Activated CD8-positive, alpha-beta memory T cell treated with anti-CD3 and anti-CD28 coated beads, Interleukin-2, amount 10 ng/mL, durations not matched to agents 7 days and 5 days (primary cell): ENCODE measurements around the gene VGLL4. TPM values are rescaled to one million over a fixed set of nuclear protein-coding genes. Genes with fewer than 3 reads are reported as not detected.

Experiments used
- ATAC-seq: fragments of 150-1000 bp; cut with Tn5 transposase; one replicate; pipeline ENCODE4 v1.10.0; 2021; ENCODE audit warnings: moderate library complexity
- CTCF ChIA-PET: fragments of 350-600 bp; sonication (Branson Sonifier 250); formaldehyde crosslinking; loops from one replicate; lab custom pipeline; 2021; ENCODE audit warnings: antibody characterized with exemption; lab: Charles Lee
- DNase-seq: peaks from one replicate; pipeline ENCODE4 v3.0.0-alpha.2; 2020
- H3K27ac Mint-ChIP-seq: one replicate; pipeline ENCODE4 v1.8.0; 2021; ENCODE audit warnings: mild to moderate bottlenecking, mixed read lengths
- H3K27me3 Mint-ChIP-seq: one replicate; pipeline ENCODE4 v1.8.0; 2021; ENCODE audit warnings: mixed read lengths
- H3K36me3 Mint-ChIP-seq: one replicate; pipeline ENCODE4 v1.8.0; 2021; ENCODE audit warnings: mild to moderate bottlenecking, mixed read lengths
- H3K4me1 Mint-ChIP-seq: one replicate; pipeline ENCODE4 v1.8.0; 2021; ENCODE audit warnings: mixed read lengths
- H3K4me3 Mint-ChIP-seq: one replicate; pipeline ENCODE4 v1.8.0; 2021; ENCODE audit warnings: mild to moderate bottlenecking, moderate library complexity, mixed read lengths
- H3K9me3 Mint-ChIP-seq: one replicate; pipeline ENCODE4 v1.8.0; 2022; ENCODE audit warnings: low read depth, mixed read lengths
- total RNA-seq, 2 experiments: library from RNA; stranded (reverse); gene quantifications; one replicate each; pipeline ENCODE4 v1.2.3, GENCODE V29; 2021

Gene VGLL4
- total RNA-seq, 2 experiments from 2014 or later: 45.3 to 53.2 TPM

GRCh38 chr3:11592445-11593298 lies 51.0 kb downstream of the VGLL4 start:
- ATAC-seq: no peak
- Mint-ChIP-seq H3K27me3 (no peaks in the 10 kb centered on the region), H3K36me3 (peaks cover 24% of the 10 kb centered on the region), H3K9me3 (no peaks in the 10 kb centered on the region), H3K27ac (no peak overlapping the region), H3K4me3 (no peak overlapping the region), H3K4me1 (peaks cover 21% of the 10 kb centered on the region)
- CTCF ChIA-PET: no interaction called here
- no peak for DNase-seq

GRCh38 chr3:11591391-11592282 lies 52.1 kb downstream of the VGLL4 start:
- CTCF ChIA-PET: no interaction called here

GRCh38 chr3:11591002-11591355 lies 52.7 kb downstream of the VGLL4 start:
- no peak for ATAC-seq
- Mint-ChIP-seq H3K9me3 (no peaks in the 10 kb centered on the region), H3K4me1 (peaks cover 27% of the 10 kb centered on the region), H3K36me3 (peaks cover 19% of the 10 kb centered on the region), H3K27ac (no peak overlapping the region), H3K4me3 (no peak overlapping the region), H3K27me3 (no peaks in the 10 kb centered on the region)
- DNase-seq: no peak
- CTCF ChIA-PET: no interaction called here

More at GRCh38 chr3:11591391-11592282, 52.1 kb downstream of the VGLL4 start:
- Mint-ChIP-seq H3K9me3 (no peaks in the 10 kb centered on the region), H3K4me1 (peaks cover 27% of the 10 kb centered on the region), H3K4me3 (no peak overlapping the region), H3K27me3 (no peaks in the 10 kb centered on the region), H3K36me3 (peaks cover 21% of the 10 kb centered on the region), H3K27ac (no peak overlapping the region)
- DNase-seq (no peak), ATAC-seq (no peak)

GRCh38 chr3:11589706-11590105 lies 54.0 kb downstream of the VGLL4 start:
- no peak for DNase-seq
- Mint-ChIP-seq H3K27me3 (no peaks in the 10 kb centered on the region), H3K9me3 (no peaks in the 10 kb centered on the region), H3K4me3 (no peak overlapping the region), H3K4me1 (peaks cover 27% of the 10 kb centered on the region), H3K27ac (no peak overlapping the region), H3K36me3 (peaks cover 18% of the 10 kb centered on the region)
- CTCF ChIA-PET: no interaction called here
- no peak for ATAC-seq

- Mint-ChIP-seq H3K4me3 (no peak overlapping the region), H3K27me3 (no peaks in the 10 kb centered on the region), H3K9me3 (no peaks in the 10 kb centered on the region), H3K27ac (no peak overlapping the region), H3K36me3 (peaks cover 13% of the 10 kb centered on the region), H3K4me1 (peaks cover 30% of the 10 kb centered on the region)
- CTCF ChIA-PET: no interaction called here
- no peak for ATAC-seq
- DNase-seq: no peak
Observed at GRCh38 chr3:11588755-11589154, 55.0 kb downstream of the VGLL4 start.

- CTCF ChIA-PET: no interaction called here
- no peak for DNase-seq
- H3K4me3 Mint-ChIP-seq: no peak overlapping the region
- no peaks in the 10 kb centered on the region for H3K9me3 Mint-ChIP-seq
- peak; percentile 27 for ATAC-seq
- H3K36me3 Mint-ChIP-seq: peaks cover 13% of the 10 kb centered on the region
- peaks cover 31% of the 10 kb centered on the region for H3K4me1 Mint-ChIP-seq
- H3K27ac Mint-ChIP-seq: peak overlapping the region; percentile 20
- no peaks in the 10 kb centered on the region for H3K27me3 Mint-ChIP-seq
Observed at GRCh38 chr3:11588338-11588737, 55.4 kb downstream of the VGLL4 start.

- ATAC-seq (no peak), DNase-seq (no peak)
- H3K9me3 Mint-ChIP-seq: no peaks in the 10 kb centered on the region
- H3K27ac Mint-ChIP-seq: no peak overlapping the region
- H3K36me3 Mint-ChIP-seq: peaks cover 13% of the 10 kb centered on the region
- no peak overlapping the region for H3K4me3 Mint-ChIP-seq
- H3K27me3 Mint-ChIP-seq: no peaks in the 10 kb centered on the region
- peaks cover 35% of the 10 kb centered on the region for H3K4me1 Mint-ChIP-seq
- CTCF ChIA-PET: no interaction called here
Observed at GRCh38 chr3:11587766-11588165, 55.9 kb downstream of the VGLL4 start.

- H3K4me3 Mint-ChIP-seq: no peak overlapping the region
- H3K36me3 Mint-ChIP-seq: peaks cover 23% of the 10 kb centered on the region
- H3K27me3 Mint-ChIP-seq: no peaks in the 10 kb centered on the region
- no peaks in the 10 kb centered on the region for H3K9me3 Mint-ChIP-seq
- no peak for DNase-seq
- no peak for ATAC-seq
- H3K27ac Mint-ChIP-seq: no peak overlapping the region
- peaks cover 38% of the 10 kb centered on the region for H3K4me1 Mint-ChIP-seq
- CTCF ChIA-PET: no interaction called here
Observed at GRCh38 chr3:11584570-11584969, 59.1 kb downstream of the VGLL4 start.

- Mint-ChIP-seq H3K27ac (no peak overlapping the region), H3K9me3 (no peaks in the 10 kb centered on the region), H3K36me3 (peaks cover 23% of the 10 kb centered on the region), H3K4me1 (peaks cover 30% of the 10 kb centered on the region), H3K27me3 (no peaks in the 10 kb centered on the region), H3K4me3 (no peak overlapping the region)
- ATAC-seq: no peak
- CTCF ChIA-PET: no interaction called here
- no peak for DNase-seq
Observed at GRCh38 chr3:11583638-11584046, 60.1 kb downstream of the VGLL4 start.

- H3K27me3 Mint-ChIP-seq: no peaks in the 10 kb centered on the region
- DNase-seq: no peak
- CTCF ChIA-PET: no interaction called here
- no peak overlapping the region for H3K4me3 Mint-ChIP-seq
- H3K27ac Mint-ChIP-seq: no peak overlapping the region
- H3K36me3 Mint-ChIP-seq: peaks cover 23% of the 10 kb centered on the region
- H3K4me1 Mint-ChIP-seq: peaks cover 26% of the 10 kb centered on the region
- no peaks in the 10 kb centered on the region for H3K9me3 Mint-ChIP-seq
- ATAC-seq: no peak
Observed at GRCh38 chr3:11583235-11583634, 60.5 kb downstream of the VGLL4 start.

GRCh38 chr3:11582191-11582968 lies 61.3 kb downstream of the VGLL4 start:
- Mint-ChIP-seq H3K4me1 (peaks cover 18% of the 10 kb centered on the region), H3K27ac (no peak overlapping the region)
- DNase-seq: no peak

GRCh38 chr3:11581237-11582190 lies 62.2 kb downstream of the VGLL4 start:
- Mint-ChIP-seq H3K36me3 (peaks cover 16% of the 10 kb centered on the region), H3K4me3 (no peak overlapping the region)
- DNase-seq: no peak

More at GRCh38 chr3:11582191-11582968, 61.3 kb downstream of the VGLL4 start:
- no peak for ATAC-seq
- H3K36me3 Mint-ChIP-seq: peaks cover 20% of the 10 kb centered on the region
- H3K9me3 Mint-ChIP-seq: no peaks in the 10 kb centered on the region
- H3K27me3 Mint-ChIP-seq: no peaks in the 10 kb centered on the region
- CTCF ChIA-PET: no interaction called here
- no peak overlapping the region for H3K4me3 Mint-ChIP-seq

More at GRCh38 chr3:11581237-11582190, 62.2 kb downstream of the VGLL4 start:
- Mint-ChIP-seq H3K27ac (no peak overlapping the region), H3K4me1 (peaks cover 15% of the 10 kb centered on the region), H3K27me3 (no peaks in the 10 kb centered on the region), H3K9me3 (no peaks in the 10 kb centered on the region)
- CTCF ChIA-PET: interaction anchor here (0.7 kb wide), 1 partner anchor 199 kb away, joined by 3 read pairs; no protein-coding TSS in a partner anchor
- ATAC-seq: no peak
